NCI-H187 treated with DMSO at 0.1 percent for 48 hours (cell line): Measurements from ENCODE around the gene SNX1.

ENCODE experiments used
- DNase-seq: peaks from one replicate; lab custom pipeline; 2025; lab: John Stamatoyannopoulos, UW

Gene SNX1

GRCh38 chr15:64163659-64164362 is 68.0 kb downstream of the SNX1 start:
- DNase-seq: no peak

- no peak for DNase-seq
Measured at GRCh38 chr15:64164436-64164835, 68.7 kb downstream of the SNX1 start.

- no peak for DNase-seq
Measured at GRCh38 chr15:64166102-64166890, 70.5 kb downstream of the SNX1 start.

GRCh38 chr15:64180235-64180824 is 84.5 kb downstream of the SNX1 start:
- peak; percentile 47 for DNase-seq

GRCh38 chr15:64182859-64183370 is 87.1 kb downstream of the SNX1 start:
- no peak for DNase-seq

GRCh38 chr15:64185146-64185911 is 89.5 kb downstream of the SNX1 start:
- no peak for DNase-seq

GRCh38 chr15:64187396-64188191 is 91.8 kb downstream of the SNX1 start:
- DNase-seq: no peak
